ENCODE measurements around the gene PRCD.
"Not testable (repeated sequence)": the region's sequence is repeated elsewhere in the genome, so short reads cannot be mapped to it uniquely, and the experiment has no call there.

The PRCD gene

GRCh38 chr17:76553178-76553908 is 13.5 kb downstream of the PRCD start:
- Mint-ChIP-seq H3K4me1 (ENCODE audit: low read depth in 2 of 2) (peaks cover 20 to 26% of the 10 kb centered on the region in 2 donors), H3K36me3 (ENCODE audit: insufficient read depth) (peaks cover 21% of the 10 kb centered on the region), H3K4me3 (no peak overlapping the region), H3K27ac (no peak overlapping the region), H3K9me3 (no peaks in the 10 kb centered on the region), H3K27me3 (no peaks in the 10 kb centered on the region)
- DNase-seq: no peak
- no peak for ATAC-seq (replicated peaks)

GRCh38 chr17:76554131-76554530 is 14.3 kb downstream of the PRCD start:
- Mint-ChIP-seq H3K27ac (no peak overlapping the region), H3K4me3 (no peak overlapping the region), H3K9me3 (no peaks in the 10 kb centered on the region), H3K27me3 (no peaks in the 10 kb centered on the region), H3K4me1 (ENCODE audit: low read depth in 2 of 2) (peaks cover 26 to 33% of the 10 kb centered on the region in 2 donors), H3K36me3 (ENCODE audit: insufficient read depth) (peaks cover 21% of the 10 kb centered on the region)
- DNase-seq (no peak), ATAC-seq (replicated peaks) (no peak)

GRCh38 chr17:76556765-76557367 is 17.0 kb downstream of the PRCD start:
- Mint-ChIP-seq H3K27me3 (no peaks in the 10 kb centered on the region), H3K36me3 (ENCODE audit: insufficient read depth) (peaks cover 42% of the 10 kb centered on the region), H3K4me1 (ENCODE audit: low read depth in 2 of 2) (peaks cover 39 to 53% of the 10 kb centered on the region in 2 donors), H3K27ac (peak overlapping the region; percentile 99), H3K4me3 (peak overlapping the region; percentile 96 to 100), H3K9me3 (no peaks in the 10 kb centered on the region)
- DNase-seq (peak in 2 of 3 experiments; percentile 44 to 52), ATAC-seq (replicated peaks) (peak; percentile 58)

GRCh38 chr17:76557368-76558197 is 17.7 kb downstream of the PRCD start:
- peak; percentile 75 for ATAC-seq (replicated peaks)
- peak overlapping the region; percentile 99 for H3K27ac Mint-ChIP-seq
- H3K9me3 Mint-ChIP-seq: no peaks in the 10 kb centered on the region
- peak overlapping the region; percentile 96 to 100 for H3K4me3 Mint-ChIP-seq
- no peaks in the 10 kb centered on the region for H3K27me3 Mint-ChIP-seq
- DNase-seq: peak; percentile 93 to 95 (median 94)
- H3K4me1 Mint-ChIP-seq (ENCODE audit: low read depth in 2 of 2): peaks cover 43 to 57% of the 10 kb centered on the region in 2 donors
- H3K36me3 Mint-ChIP-seq (ENCODE audit: insufficient read depth): peaks cover 48% of the 10 kb centered on the region

- Mint-ChIP-seq H3K9me3 (no peaks in the 10 kb centered on the region), H3K36me3 (ENCODE audit: insufficient read depth) (peaks cover 54% of the 10 kb centered on the region), H3K4me1 (ENCODE audit: low read depth in 2 of 2) (peaks cover 51 to 63% of the 10 kb centered on the region in 2 donors), H3K27ac (peak overlapping the region; percentile 99), H3K27me3 (no peaks in the 10 kb centered on the region), H3K4me3 (peak overlapping the region; percentile 96 to 100)
- no peak for DNase-seq
- no peak for ATAC-seq (replicated peaks)
Observed at GRCh38 chr17:76558198-76559095, 18.6 kb downstream of the PRCD start.

- not testable (repeated sequence) for H3K27me3 Mint-ChIP-seq; ATAC-seq (replicated peaks); DNase-seq; H3K9me3 Mint-ChIP-seq
- Mint-ChIP-seq H3K4me3 (peak overlapping the region; percentile 96 to 100), H3K27ac (peak overlapping the region; percentile 99), H3K36me3 (ENCODE audit: insufficient read depth) (peaks cover 61% of the 10 kb centered on the region), H3K4me1 (ENCODE audit: low read depth in 2 of 2) (peaks cover 51 to 62% of the 10 kb centered on the region in 2 donors)
Observed at GRCh38 chr17:76559460-76559859, 19.6 kb downstream of the PRCD start.

- ATAC-seq (replicated peaks) (no peak), DNase-seq (no peak)
- Mint-ChIP-seq H3K27ac (peak overlapping the region; percentile 88 to 99), H3K9me3 (no peaks in the 10 kb centered on the region), H3K27me3 (no peaks in the 10 kb centered on the region), H3K36me3 (ENCODE audit: insufficient read depth) (peaks cover 69% of the 10 kb centered on the region), H3K4me3 (peak overlapping the region; percentile 77 to 96), H3K4me1 (ENCODE audit: low read depth in 2 of 2) (peaks cover 51 to 59% of the 10 kb centered on the region in 2 donors)
Observed at GRCh38 chr17:76560036-76560876, 20.4 kb downstream of the PRCD start.

GRCh38 chr17:76560877-76561221 is 21.0 kb downstream of the PRCD start:
- ATAC-seq (replicated peaks): no peak
- H3K27me3 Mint-ChIP-seq: no peaks in the 10 kb centered on the region
- no peaks in the 10 kb centered on the region for H3K9me3 Mint-ChIP-seq
- peaks cover 75% of the 10 kb centered on the region for H3K36me3 Mint-ChIP-seq (ENCODE audit: insufficient read depth)
- peak overlapping the region; percentile 88 to 99 for H3K27ac Mint-ChIP-seq
- DNase-seq: no peak
- peaks cover 54 to 64% of the 10 kb centered on the region in 2 donors for H3K4me1 Mint-ChIP-seq (ENCODE audit: low read depth in 2 of 2)
- peak overlapping the region; percentile 77 to 96 for H3K4me3 Mint-ChIP-seq

- Mint-ChIP-seq H3K9me3 (no peaks in the 10 kb centered on the region), H3K27me3 (no peaks in the 10 kb centered on the region), H3K4me3 (peak overlapping the region; percentile 77 to 96), H3K27ac (peak overlapping the region; percentile 88 to 99), H3K36me3 (ENCODE audit: insufficient read depth) (peaks cover 76% of the 10 kb centered on the region), H3K4me1 (ENCODE audit: low read depth in 2 of 2) (peaks cover 58 to 67% of the 10 kb centered on the region in 2 donors)
- ATAC-seq (replicated peaks) (peak; percentile 48), DNase-seq (peak; percentile 45 to 51 (median 47))
Observed at GRCh38 chr17:76561332-76561731, 21.5 kb downstream of the PRCD start.

GRCh38 chr17:76561799-76562268 is 22.0 kb downstream of the PRCD start:
- DNase-seq (no peak), ATAC-seq (replicated peaks) (no peak)
- Mint-ChIP-seq H3K4me3 (peak overlapping the region; percentile 77 to 96), H3K36me3 (ENCODE audit: insufficient read depth) (peaks cover 78% of the 10 kb centered on the region), H3K4me1 (ENCODE audit: low read depth in 2 of 2) (peaks cover 58 to 67% of the 10 kb centered on the region in 2 donors), H3K27ac (peak overlapping the region; percentile 88 to 99), H3K27me3 (no peaks in the 10 kb centered on the region), H3K9me3 (no peaks in the 10 kb centered on the region)

- H3K27me3 Mint-ChIP-seq: no peaks in the 10 kb centered on the region
- no peak for ATAC-seq (replicated peaks)
- H3K9me3 Mint-ChIP-seq: no peaks in the 10 kb centered on the region
- peak overlapping the region; percentile 88 to 99 for H3K27ac Mint-ChIP-seq
- DNase-seq: no peak
- H3K4me3 Mint-ChIP-seq: peak overlapping the region; percentile 42 to 77
- H3K36me3 Mint-ChIP-seq (ENCODE audit: insufficient read depth): peaks cover 73% of the 10 kb centered on the region
- H3K4me1 Mint-ChIP-seq (ENCODE audit: low read depth in 2 of 2): peaks cover 59 to 66% of the 10 kb centered on the region in 2 donors
Observed at GRCh38 chr17:76562734-76563148, 22.9 kb downstream of the PRCD start.

GRCh38 chr17:76563359-76563758 is 23.5 kb downstream of the PRCD start:
- not testable (repeated sequence) for ATAC-seq (replicated peaks); DNase-seq; H3K9me3 Mint-ChIP-seq; H3K27me3 Mint-ChIP-seq
- Mint-ChIP-seq H3K27ac (peak overlapping the region; percentile 88 to 99), H3K4me1 (ENCODE audit: low read depth in 2 of 2) (peaks cover 59 to 66% of the 10 kb centered on the region in 2 donors), H3K4me3 (peak overlapping the region; percentile 42 to 77), H3K36me3 (ENCODE audit: insufficient read depth) (peaks cover 66% of the 10 kb centered on the region)
